IMR-90 (cell line): ENCODE measurements around the gene DEK.

Experiments used
- BHLHE40 ChIP-seq: fragments of 150-350 bp; IDR thresholded peaks from 2 replicates; pipeline ENCODE4 v1.6.1; 2016; ENCODE audit warnings: mild to moderate bottlenecking, low read depth, low read length
- CEBPB ChIP-seq: IDR thresholded peaks from 2 replicates; pipeline ENCODE4 v1.6.1; 2012; ENCODE audit warnings: low read depth, low read length, improper control_type of control experiment
- CTCF ChIP-seq: conservative IDR thresholded peaks from 2 replicates; pipeline ENCODE4 v1.5.1; 2012; ENCODE audit warnings: mild to moderate bottlenecking, low read depth, low read length, improper control_type of control experiment
- ELK1 ChIP-seq: fragments of 150-350 bp; IDR thresholded peaks from 2 replicates; pipeline ENCODE4 v1.6.1; 2016; ENCODE audit warnings: low read depth, mild to moderate bottlenecking, low read length, moderate library complexity, borderline replicate concordance
- FOS ChIP-seq: fragments of 150-350 bp; IDR thresholded peaks from 2 replicates; pipeline ENCODE4 v1.6.1; 2016; ENCODE audit warnings: low read depth, low read length
- MAFK ChIP-seq: IDR thresholded peaks from 2 replicates; pipeline ENCODE4 v1.6.1; 2012; ENCODE audit warnings: low read depth, low read length, improper control_type of control experiment
- MAZ ChIP-seq: IDR thresholded peaks from 2 replicates; pipeline ENCODE4 v1.6.1; 2012; ENCODE audit warnings: low read depth, mild to moderate bottlenecking, low read length, improper control_type of control experiment, moderate library complexity, borderline replicate concordance
- MXI1 ChIP-seq: IDR thresholded peaks from 2 replicates; pipeline ENCODE4 v1.6.1; 2012; ENCODE audit warnings: low read depth, mild to moderate bottlenecking, low read length, moderate library complexity, borderline replicate concordance
- NFE2L2 ChIP-seq: fragments of 150-350 bp; IDR thresholded peaks from 2 replicates; pipeline ENCODE4 v1.6.1; 2016; ENCODE audit warnings: low read depth, mild to moderate bottlenecking, low read length
- POLR2A ChIP-seq: IDR thresholded peaks from 2 replicates; pipeline ENCODE4 v1.6.1; 2012; ENCODE audit warnings: mild to moderate bottlenecking, low read depth, low read length
- RAD21 ChIP-seq: IDR thresholded peaks from 2 replicates; pipeline ENCODE4 v1.6.1; 2012; ENCODE audit warnings: low read length, improper control_type of control experiment
- RCOR1 ChIP-seq: IDR thresholded peaks from 2 replicates; pipeline ENCODE4 v1.6.1; 2012; ENCODE audit warnings: mild to moderate bottlenecking, low read length, improper control_type of control experiment; ENCODE audit not compliant: insufficient replicate concordance
- RFX5 ChIP-seq: IDR thresholded peaks from 2 replicates; pipeline ENCODE4 v1.8.0; 2012; ENCODE audit warnings: low read depth, mild to moderate bottlenecking, low read length, moderate library complexity
- TF ChIP-seq, protein P1 (sequence below): fragments of 150-350 bp; IDR thresholded peaks from 2 replicates; pipeline ENCODE4 v1.6.1; 2017; ENCODE audit warnings: mild to moderate bottlenecking, antibody characterized with exemption, low read length, low read depth

DNA sequence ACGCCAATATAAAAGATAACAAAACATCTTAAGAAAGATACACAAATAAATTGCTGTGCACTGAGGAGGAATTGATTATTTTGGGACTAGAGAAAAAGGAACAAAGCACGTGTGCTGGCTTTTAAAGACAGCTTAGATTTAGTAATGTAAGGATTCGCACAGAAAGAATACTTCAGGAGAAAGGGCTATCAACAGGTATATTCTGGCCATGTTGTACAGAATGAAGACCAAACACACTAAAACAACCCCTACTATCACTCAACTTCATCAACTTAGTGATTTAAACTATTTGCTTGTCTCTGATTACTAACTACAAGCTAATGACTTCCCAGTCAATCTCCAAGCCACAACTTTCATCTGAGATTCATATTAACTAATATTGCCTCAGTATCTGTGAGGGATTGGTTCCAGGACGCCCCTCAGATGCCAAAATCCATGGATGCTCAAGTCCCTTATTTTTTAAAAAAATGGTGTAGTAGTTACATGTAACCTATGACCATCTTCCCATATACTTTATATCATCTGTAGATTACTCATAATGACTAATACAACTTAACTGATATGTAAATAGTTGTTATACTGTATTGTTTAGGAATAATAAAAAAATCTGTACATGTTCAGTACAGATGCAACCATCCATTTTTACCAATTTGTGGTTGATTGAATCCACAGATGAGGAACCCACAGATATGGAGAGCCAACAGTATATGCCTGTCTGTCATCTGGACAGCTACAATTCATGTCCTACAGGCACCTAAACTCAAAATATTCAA is 4.5 kb downstream of the DEK start:
- TF ChIP-seq CTCF (no peak), RFX5 (no peak), ELK1 (no peak), POLR2A (no peak), MXI1 (no peak), CEBPB (no peak), RCOR1 (no peak), BHLHE40 (no peak), FOS (no peak), MAFK (no peak), NFE2L2 (no peak), MAZ (no peak), RAD21 (no peak)
- TF ChIP-seq, protein P1, sequence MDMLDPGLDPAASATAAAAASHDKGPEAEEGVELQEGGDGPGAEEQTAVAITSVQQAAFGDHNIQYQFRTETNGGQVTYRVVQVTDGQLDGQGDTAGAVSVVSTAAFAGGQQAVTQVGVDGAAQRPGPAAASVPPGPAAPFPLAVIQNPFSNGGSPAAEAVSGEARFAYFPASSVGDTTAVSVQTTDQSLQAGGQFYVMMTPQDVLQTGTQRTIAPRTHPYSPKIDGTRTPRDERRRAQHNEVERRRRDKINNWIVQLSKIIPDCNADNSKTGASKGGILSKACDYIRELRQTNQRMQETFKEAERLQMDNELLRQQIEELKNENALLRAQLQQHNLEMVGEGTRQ: no peak
